Measurements from ENCODE around the gene ABI3. TPM values are rescaled to one million over a fixed set of nuclear protein-coding genes. Genes with fewer than 3 reads are reported as not detected.

Gene ABI3
- polyA plus RNA-seq, 1 donor = 3.4 TPM

- no peak for DNase-seq (ENCODE audit: low read depth)
Observed at GRCh38 chr17:49197346-49197998, 13.0 kb upstream of the ABI3 start.

GRCh38 chr17:49198211-49198610, 12.3 kb upstream of the ABI3 start:
- DNase-seq (ENCODE audit: low read depth) = no peak

GRCh38 chr17:49200423-49201083, 10.0 kb upstream of the ABI3 start:
- no peak for DNase-seq (ENCODE audit: low read depth)

DNA sequence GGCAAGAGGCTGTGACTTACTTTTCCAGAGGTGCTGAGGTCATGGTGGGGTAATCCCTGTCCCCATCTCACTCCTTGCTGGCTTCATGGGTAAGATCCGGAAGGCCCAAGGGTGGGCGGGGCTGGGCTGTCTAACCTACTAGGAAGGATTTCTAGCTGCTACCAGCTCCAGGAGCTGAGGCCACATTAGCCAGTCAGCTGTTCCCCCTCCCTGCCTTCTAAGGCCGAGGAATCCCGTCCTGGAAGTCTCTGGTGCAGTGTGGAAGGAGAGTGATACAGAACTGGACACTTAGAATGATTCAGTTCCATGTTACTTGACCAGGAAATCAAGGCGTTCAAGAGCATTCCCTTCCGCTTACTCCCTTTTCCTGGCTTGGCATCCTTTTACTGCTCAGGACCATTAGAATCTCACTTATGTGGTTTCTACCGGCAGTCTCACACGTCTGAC, 9.0 kb upstream of the ABI3 start:
- DNase-seq (ENCODE audit: low read depth) = no peak

GRCh38 chr17:49203796-49204195, 6.7 kb upstream of the ABI3 start:
- DNase-seq (ENCODE audit: low read depth) = no peak

DNA sequence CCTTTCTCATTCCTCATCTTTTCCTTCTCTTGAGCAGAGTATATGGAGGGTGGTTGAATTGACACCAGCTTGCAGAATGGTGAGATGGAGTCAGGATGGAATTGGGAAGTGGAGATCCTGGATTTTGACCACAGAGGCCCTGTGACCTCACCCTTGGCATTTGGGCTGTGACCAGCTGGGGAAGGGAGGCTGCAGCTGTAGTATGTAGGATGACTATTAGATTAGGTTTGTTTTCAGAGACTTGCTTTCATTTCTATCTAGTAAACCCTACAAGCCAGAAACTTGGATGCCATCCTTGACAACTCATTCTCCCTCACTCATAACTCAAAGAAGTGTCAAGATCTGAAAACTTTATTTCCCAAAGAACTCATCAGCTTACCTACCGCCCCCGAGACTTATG, 6.0 kb upstream of the ABI3 start:
- no peak for DNase-seq (ENCODE audit: low read depth)

- DNase-seq (ENCODE audit: low read depth) = no peak
Observed at GRCh38 chr17:49209061-49209571, 1.4 kb upstream of the ABI3 start.

DNA sequence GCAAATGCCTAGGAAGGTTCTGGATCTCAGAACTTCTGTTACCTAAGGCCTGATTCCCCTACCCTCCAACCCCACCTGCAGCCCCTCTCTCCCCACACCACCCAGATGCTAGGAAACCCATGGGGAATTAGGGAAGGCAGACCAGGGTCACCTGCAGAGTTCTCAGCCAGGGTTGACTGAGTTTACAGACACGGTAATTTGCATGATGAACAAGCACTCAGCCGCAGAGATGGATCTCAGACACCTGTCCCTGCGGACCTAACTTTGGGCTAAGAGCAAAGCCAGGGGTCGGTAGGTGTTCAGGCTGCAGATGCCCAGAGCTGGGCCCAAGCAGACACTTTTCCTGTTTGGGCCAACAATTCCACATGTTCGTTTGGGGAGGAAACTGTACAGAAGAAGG, 2.9 kb downstream of the ABI3 start:
- no peak for DNase-seq (ENCODE audit: low read depth)

GRCh38 chr17:49213847-49214246, 3.3 kb downstream of the ABI3 start:
- no peak for DNase-seq (ENCODE audit: low read depth)

DNA sequence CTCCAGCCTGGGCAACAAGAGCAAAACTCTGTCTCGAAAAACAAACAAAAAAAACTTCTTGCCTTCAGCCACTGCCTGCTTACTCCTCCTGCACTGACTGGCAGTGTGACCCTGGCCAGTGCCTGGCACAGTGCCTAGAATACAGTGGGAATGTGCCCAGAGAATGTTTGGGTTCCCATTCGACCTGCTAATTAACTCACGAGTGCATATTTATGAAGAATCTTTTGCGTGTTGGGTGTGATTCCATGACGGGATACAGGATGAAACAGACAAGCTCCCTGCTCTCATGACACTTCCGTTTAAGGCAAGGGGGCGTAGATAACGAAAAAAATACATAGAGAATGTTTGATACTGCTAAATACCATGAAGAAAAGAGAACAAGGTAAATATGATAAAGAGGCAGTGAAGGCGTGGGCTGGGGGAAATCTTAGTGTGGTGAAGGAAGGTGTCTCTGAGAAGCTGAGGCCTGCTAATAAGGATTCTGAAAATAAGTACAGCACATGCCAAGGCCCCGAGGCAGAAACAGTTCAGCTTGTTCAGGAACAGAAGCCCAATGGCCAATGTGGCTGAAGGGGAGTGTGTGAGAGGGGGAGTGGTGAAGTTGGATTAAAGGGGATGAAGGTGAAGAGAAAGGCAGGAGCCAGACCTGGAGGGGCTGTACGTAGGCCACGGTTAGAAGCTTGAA, 4.3 kb downstream of the ABI3 start:
- no peak for DNase-seq (ENCODE audit: low read depth)

GRCh38 chr17:49216482-49216881, 6.0 kb downstream of the ABI3 start:
- DNase-seq (ENCODE audit: low read depth) = no peak

DNA sequence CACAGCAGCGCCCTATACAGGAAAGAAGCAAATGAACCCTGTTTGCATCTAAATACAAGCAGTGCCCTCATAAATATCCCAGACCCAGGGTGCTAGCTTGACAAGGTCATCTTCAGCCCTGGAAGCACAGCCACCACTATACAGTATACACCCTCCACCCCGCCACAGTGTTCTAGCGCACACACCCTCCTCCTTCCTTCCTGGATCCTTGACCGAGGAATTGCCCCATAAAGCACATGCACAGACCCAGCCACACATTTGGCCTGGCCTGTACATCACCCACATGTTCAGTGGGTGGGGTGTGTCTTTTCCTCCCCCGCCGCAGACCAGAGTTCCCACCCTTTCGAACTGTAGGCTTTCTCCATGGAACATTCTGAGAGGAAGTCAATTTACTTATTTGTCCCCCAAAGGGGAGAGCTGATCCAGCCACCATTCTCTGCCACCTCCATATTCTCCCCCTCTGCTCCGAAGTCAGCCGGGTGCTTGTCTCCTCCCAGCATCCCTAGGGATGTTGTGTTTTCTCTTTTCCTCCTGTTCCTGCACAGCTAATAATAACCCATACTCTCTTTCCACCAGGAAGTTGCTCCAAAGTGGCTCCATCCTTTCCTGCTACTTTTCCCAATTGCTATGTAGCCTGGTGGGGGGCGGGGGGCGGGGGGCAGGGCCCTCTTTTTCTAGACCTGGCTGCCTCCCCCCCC, 6.6 kb downstream of the ABI3 start:
- no peak for DNase-seq (ENCODE audit: low read depth)

DNA sequence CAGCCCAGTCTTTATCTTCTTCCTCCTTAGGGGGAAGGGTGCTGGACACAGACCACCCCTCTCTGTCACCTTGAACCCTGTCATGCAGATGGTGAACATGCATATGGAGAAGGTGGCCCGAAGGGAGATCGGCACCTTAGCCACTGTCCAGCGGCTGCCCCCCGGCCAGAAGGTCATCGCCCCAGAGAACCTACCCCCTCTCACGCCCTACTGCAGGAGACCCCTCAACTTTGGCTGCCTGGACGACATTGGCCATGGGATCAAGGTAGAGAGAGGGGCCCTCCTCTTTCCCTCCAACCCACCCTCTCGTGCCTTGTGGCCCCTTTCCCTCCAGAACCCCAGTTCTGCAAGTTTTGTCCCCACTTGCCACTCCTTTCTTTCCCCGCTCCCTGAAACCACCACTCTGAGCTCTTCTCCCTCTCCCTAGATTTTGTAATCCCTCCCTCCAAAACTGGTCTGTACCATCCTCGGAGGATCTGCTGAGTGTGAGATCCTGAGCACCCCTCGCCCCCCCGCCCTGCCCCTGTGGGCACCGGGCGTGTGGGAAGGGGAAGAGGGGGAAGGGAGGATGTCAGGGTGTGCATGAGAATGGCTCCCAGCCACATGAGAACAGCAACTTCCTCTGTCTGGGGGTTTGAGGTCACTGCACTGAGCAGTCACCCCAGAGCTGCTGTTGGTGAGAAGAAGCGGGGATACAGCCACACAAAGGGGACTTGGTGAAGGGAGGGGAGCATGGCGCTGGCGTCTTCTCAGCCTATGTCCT, 7.3 kb downstream of the ABI3 start:
- no peak for DNase-seq (ENCODE audit: low read depth)

DNA sequence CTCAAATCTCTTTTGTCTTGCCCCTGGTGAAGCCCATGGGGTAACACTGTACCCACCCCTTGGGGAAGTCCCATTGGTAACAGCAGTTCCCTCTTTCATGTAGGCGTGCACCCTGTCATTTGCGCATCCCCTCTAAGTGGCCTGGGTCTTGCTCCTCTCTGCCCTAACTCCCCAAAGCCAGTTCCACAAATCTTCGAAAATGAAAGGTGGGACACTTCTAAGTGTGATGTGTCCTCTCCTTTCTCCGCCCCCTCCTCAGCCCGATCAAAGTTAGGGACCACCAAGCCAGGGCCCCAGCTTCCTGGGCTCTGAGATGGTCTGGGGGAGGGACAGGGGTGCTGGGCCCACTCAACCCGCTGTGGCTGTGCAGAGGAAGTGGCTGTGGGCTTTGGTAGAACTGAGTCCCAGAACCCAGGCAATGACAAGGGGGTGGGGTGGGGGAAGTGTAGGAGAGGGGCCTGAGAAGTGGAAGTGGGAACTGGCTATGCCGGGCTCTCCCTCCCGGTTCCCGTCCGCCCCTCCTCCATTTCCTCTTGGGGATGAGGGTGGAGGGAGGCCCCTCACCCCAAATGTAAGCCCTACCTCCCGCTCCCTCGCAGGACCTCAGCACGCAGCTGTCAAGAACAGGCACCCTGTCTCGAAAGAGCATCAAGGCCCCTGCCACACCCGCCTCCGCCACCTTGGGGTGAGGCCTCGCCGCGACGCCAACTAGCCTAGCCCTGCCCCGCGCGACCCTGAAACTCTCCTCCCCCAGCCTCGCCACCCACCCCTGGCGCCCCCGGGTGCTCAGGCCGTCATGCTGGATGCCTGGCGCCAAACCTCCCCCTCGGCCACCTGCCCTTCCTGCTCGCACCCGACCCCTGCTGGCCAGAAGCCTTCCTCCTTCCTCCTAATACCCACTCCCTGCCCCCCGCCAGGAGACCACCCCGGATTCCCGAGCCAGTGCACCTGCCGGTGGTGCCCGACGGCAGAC, 8.7 kb downstream of the ABI3 start:
- no peak for DNase-seq (ENCODE audit: low read depth)

GRCh38 chr17:49219987-49220386, 9.5 kb downstream of the ABI3 start:
- DNase-seq (ENCODE audit: low read depth) = no peak

DNA sequence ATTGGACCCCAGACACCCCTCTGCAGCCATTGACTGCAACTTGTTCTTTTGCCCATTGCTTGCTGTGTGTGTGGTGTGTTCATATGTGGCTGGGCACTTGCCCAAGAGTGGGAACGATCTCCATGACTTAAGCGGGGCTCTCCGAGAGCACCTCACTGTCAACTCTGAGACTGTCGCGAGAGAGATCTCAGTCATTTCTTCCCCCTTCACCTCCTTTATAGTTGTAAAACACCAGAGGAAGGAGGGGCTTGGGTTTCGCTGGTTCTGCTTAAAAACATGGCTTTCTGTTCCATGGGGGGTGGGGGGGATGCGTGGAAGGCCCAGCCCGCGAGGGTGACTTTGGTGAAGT, 12.6 kb downstream of the ABI3 start:
- DNase-seq (ENCODE audit: low read depth) = no peak

DNA sequence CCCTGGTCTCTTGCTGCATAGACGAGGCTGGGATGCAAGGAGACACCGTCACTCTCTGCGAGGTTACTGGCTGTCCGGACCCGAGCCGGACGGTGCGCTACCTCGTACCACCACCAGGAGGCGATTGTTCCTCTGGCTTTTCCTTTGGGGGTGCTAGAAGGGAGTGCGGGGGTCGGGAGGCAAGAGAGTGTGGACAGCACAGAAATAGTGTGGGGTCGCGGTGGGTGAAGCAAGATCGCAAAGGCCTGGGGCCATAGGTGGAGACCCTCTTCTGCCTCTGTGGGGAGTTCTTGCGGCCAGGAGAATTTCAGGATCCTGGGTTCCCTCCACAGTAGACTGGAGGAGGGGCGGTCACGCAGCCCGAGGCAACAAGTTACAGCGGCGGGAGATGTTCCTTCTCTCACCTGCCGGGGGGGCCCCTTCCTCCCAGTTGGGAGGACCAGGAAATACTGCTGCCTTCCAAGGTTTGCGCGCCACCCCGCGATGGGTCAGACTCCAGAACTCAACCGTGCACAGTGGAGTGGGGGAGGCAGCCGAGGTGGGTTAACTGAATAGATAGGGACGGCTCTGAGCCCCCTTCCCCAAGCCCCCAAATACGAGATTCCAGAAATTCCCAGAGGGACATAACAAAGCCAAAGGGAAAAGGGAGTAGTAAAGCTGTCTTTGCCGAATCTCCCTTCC, 13.2 kb downstream of the ABI3 start:
- no peak for DNase-seq (ENCODE audit: low read depth)

- DNase-seq (ENCODE audit: low read depth) = no peak
Observed at GRCh38 chr17:49224198-49224996, 13.9 kb downstream of the ABI3 start.

GRCh38 chr17:49224997-49225337, 14.5 kb downstream of the ABI3 start:
- DNase-seq (ENCODE audit: low read depth) = no peak
